ENCODE results near the gene BPIFB3. TPM values are rescaled to one million over a fixed set of nuclear protein-coding genes. Genes with fewer than 3 reads are reported as not detected.

BPIFB3 gene
- total and polyA plus RNA-seq, 2 donors from 2014 or later = not detected

DNA sequence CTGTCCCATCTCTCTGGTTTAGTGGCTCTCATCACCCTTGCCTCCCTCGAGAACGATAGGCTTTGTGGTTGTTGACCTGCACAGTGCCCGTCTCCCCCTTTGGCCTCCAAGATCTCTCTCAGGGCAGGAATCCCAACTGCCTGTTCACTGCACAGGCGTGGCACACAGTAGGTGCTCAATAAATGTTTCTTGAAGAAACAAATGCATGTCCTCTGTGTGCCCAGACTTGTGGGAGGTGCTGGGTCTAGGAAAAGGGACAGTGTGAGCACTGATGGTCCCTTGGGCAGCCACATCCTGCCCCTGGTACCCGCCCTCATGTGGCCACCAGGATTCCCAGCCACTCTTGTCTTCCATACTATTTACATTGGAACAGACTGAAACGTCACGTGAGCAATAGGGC is 24.8 kb upstream of the BPIFB3 start:
- FAIRE-seq = no peak
- H3K9ac ChIP-seq (ENCODE audit: low read length in 3 of 3) = no peak overlapping the region

DNA sequence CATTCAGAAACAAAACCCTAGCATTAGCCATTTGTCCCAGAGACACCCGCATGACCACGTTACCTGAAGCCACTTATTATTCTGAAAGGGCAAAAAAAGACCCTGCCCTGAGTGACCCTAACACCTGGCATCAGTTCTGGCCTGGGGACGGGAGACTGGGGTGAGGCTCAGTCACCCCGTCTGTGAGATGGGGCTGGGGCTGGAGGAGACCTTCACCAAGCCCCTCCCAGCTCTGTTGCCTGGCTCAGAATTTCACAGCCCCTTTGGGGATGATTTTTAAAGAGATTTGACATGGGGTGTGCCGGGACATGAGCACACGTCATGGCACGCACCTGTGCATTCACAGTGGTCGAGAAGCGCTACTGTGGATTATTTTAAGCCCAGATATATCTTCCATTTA is 23.6 kb upstream of the BPIFB3 start:
- Histone ChIP-seq H3K36me3 (ENCODE audit: control insufficient read depth in 2 of 3, insufficient read depth in 3 of 3, low read length in 3 of 3) (no peaks in the 10 kb centered on the region), H3K4me1 (ENCODE audit: control insufficient read depth in 2 of 3, insufficient read depth in 2 of 3, low read depth in 1 of 3, low read length in 3 of 3) (no peaks in the 10 kb centered on the region), H3K4me3 (ENCODE audit: low read length in 3 of 3) (no peak overlapping the region), H3K9me3 (ENCODE audit: control insufficient read depth in 2 of 3, insufficient read depth in 1 of 3, low read length in 3 of 3) (no peaks in the 10 kb centered on the region), H3K27ac (ENCODE audit: low read depth in 2 of 2, low read length in 2 of 2) (no peak overlapping the region), H3K27me3 (ENCODE audit: control insufficient read depth, insufficient read depth, low read length) (no peaks in the 10 kb centered on the region), H3K9ac (ENCODE audit: low read length in 3 of 3) (no peak overlapping the region)
- DNase-seq (no peak), FAIRE-seq (no peak)
- intact Hi-C loops (cut with DNase I) = no loop called here
- no peak for TF ChIP-seq CTCF (IDR thresholded peaks at IDR 0.05; ENCODE audit: borderline replicate concordance, extremely low read depth, insufficient read depth)

More for the DNA sequence above, 24.8 kb upstream of the BPIFB3 start:
- no peak overlapping the region for H3K27ac ChIP-seq (ENCODE audit: low read depth in 2 of 2, low read length in 2 of 2)
- H3K4me1 ChIP-seq (ENCODE audit: control insufficient read depth in 2 of 3, insufficient read depth in 2 of 3, low read depth in 1 of 3, low read length in 3 of 3) = no peaks in the 10 kb centered on the region
- no peaks in the 10 kb centered on the region for H3K9me3 ChIP-seq (ENCODE audit: control insufficient read depth in 2 of 3, insufficient read depth in 1 of 3, low read length in 3 of 3)
- H3K4me3 ChIP-seq (ENCODE audit: low read length in 3 of 3) = no peak overlapping the region
- H3K36me3 ChIP-seq (ENCODE audit: control insufficient read depth in 2 of 3, insufficient read depth in 3 of 3, low read length in 3 of 3) = no peaks in the 10 kb centered on the region
- DNase-seq = no peak
- no peaks in the 10 kb centered on the region for H3K27me3 ChIP-seq (ENCODE audit: control insufficient read depth, insufficient read depth, low read length)
- intact Hi-C loops (cut with DNase I) = no loop called here
- TF ChIP-seq CTCF (IDR thresholded peaks at IDR 0.05; ENCODE audit: borderline replicate concordance, extremely low read depth, insufficient read depth) = no peak

DNA sequence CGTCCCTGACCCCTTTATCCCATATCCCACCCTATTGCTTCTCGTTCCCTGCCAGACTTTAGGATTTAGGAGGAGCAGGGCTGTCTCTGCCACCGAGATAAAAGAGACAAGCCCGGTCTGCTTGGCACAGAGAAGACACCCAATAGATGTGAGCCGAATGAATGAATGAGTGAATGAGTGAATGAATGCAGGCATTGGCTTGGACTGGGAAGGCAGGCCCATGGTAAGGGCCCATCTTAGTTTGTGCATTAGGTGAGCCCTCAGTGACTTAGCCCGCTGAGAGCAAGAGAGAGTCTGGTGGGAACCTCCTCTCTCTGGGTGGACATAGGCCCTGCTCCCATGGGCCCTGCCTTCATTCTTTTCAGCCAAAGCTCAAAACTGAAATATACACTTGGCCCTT is 23.1 kb upstream of the BPIFB3 start:
- TF ChIP-seq CTCF (IDR thresholded peaks at IDR 0.05; ENCODE audit: borderline replicate concordance, extremely low read depth, insufficient read depth) = no peak
- FAIRE-seq = no peak

DNA sequence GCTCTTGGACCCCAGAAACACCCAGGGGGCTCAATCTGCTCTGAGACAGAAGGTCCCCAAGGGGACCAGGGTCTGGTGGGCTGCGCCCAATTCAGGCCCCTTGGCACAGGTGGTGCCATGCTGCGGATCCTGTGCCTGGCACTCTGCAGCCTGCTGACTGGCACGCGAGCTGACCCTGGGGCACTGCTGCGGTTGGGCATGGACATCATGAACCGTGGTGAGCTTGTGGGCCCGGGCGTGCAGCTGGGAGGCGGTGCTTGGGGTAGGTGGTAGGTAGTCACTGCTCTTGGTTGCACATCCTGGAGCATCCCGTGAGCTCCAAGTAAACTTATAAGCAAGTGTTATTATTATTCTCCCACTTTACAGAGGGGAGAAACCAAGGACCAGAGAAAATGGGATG is 22.2 kb upstream of the BPIFB3 start, which contains the start of gene BPIFB6:
TSS of gene BPIFB6 (plus strand) at position 118 of the 400 bp plus-strand sequence. CDS start at position 118, 0 bp downstream.
- no peak for FAIRE-seq
- no peaks in the 10 kb centered on the region for H3K36me3 ChIP-seq (ENCODE audit: control insufficient read depth in 2 of 3, insufficient read depth in 3 of 3, low read length in 3 of 3)
- no peak for DNase-seq
- intact Hi-C loops (cut with DNase I) = no loop called here
- no peaks in the 10 kb centered on the region for H3K4me1 ChIP-seq (ENCODE audit: control insufficient read depth in 2 of 3, insufficient read depth in 2 of 3, low read depth in 1 of 3, low read length in 3 of 3)
- H3K4me3 ChIP-seq (ENCODE audit: low read length in 3 of 3) = no peak within 1 kb of the TSS
- H3K27ac ChIP-seq (ENCODE audit: low read depth in 2 of 2, low read length in 2 of 2) = no peak within 1 kb of the TSS
- H3K9ac ChIP-seq (ENCODE audit: low read length in 3 of 3) = no peak within 1 kb of the TSS
- TF ChIP-seq CTCF (IDR thresholded peaks at IDR 0.05; ENCODE audit: borderline replicate concordance, extremely low read depth, insufficient read depth) = no peak
- H3K27me3 ChIP-seq (ENCODE audit: control insufficient read depth, insufficient read depth, low read length) = no peaks in the 10 kb centered on the region
- no peaks in the 10 kb centered on the region for H3K9me3 ChIP-seq (ENCODE audit: control insufficient read depth in 2 of 3, insufficient read depth in 1 of 3, low read length in 3 of 3)

More for the DNA sequence above, 23.1 kb upstream of the BPIFB3 start:
- Histone ChIP-seq H3K9me3 (ENCODE audit: control insufficient read depth in 2 of 3, insufficient read depth in 1 of 3, low read length in 3 of 3) (no peaks in the 10 kb centered on the region), H3K9ac (ENCODE audit: low read length in 3 of 3) (no peak overlapping the region), H3K27me3 (ENCODE audit: control insufficient read depth, insufficient read depth, low read length) (no peaks in the 10 kb centered on the region), H3K27ac (ENCODE audit: low read depth in 2 of 2, low read length in 2 of 2) (no peak overlapping the region), H3K36me3 (ENCODE audit: control insufficient read depth in 2 of 3, insufficient read depth in 3 of 3, low read length in 3 of 3) (no peaks in the 10 kb centered on the region), H3K4me3 (ENCODE audit: low read length in 3 of 3) (no peak overlapping the region), H3K4me1 (ENCODE audit: control insufficient read depth in 2 of 3, insufficient read depth in 2 of 3, low read depth in 1 of 3, low read length in 3 of 3) (no peaks in the 10 kb centered on the region)
- DNase-seq = no peak
- intact Hi-C loops (cut with DNase I) = no loop called here
